GM23338 (cell line): ENCODE measurements around the gene SCN9A. TPM values are rescaled to one million over a fixed set of nuclear protein-coding genes. Genes with fewer than 3 reads are reported as not detected.

Experiments
- ATAC-seq: fragments of 200-7000 bp; cut with Tn5 transposase; 3 replicates; pipeline ENCODE4 v1.9.1; 2020
- DNase-seq: peaks from one replicate; pipeline ENCODE4 v3.0.0-alpha.2; 2015; ENCODE audit warnings: low spot score
- H2AFZ ChIP-seq: fragments of 200-600 bp; sonication (generic); 2 replicates; pipeline ENCODE4 v1.8.0; 2016; ENCODE audit warnings: antibody characterized with exemption, mild to moderate bottlenecking, moderate library complexity
- H3F3A ChIP-seq: fragments of 200-600 bp; sonication (generic); replicated peaks from 2 replicates; pipeline ENCODE4 v1.8.0; 2017; ENCODE audit warnings: antibody characterized with exemption, mixed run types, low read depth
- H3K27ac ChIP-seq: fragments of 200-600 bp; sonication (generic); 2 replicates; pipeline ENCODE4 v1.6.1; 2016; ENCODE audit warnings: low read depth
- H3K27me3 ChIP-seq: fragments of 200-600 bp; sonication (generic); 2 replicates; pipeline ENCODE4 v1.8.0; 2016; ENCODE audit warnings: mild to moderate bottlenecking, mixed run types, moderate library complexity; ENCODE audit not compliant: insufficient read depth
- H3K36me3 ChIP-seq: fragments of 200-600 bp; sonication (generic); 2 replicates; pipeline ENCODE4 v1.8.0; 2016; ENCODE audit warnings: mild to moderate bottlenecking; ENCODE audit not compliant: insufficient read depth
- H3K4me1 ChIP-seq: fragments of 200-600 bp; sonication (generic); 2 replicates; pipeline ENCODE4 v1.8.0; 2016; ENCODE audit warnings: mild to moderate bottlenecking, moderate library complexity; ENCODE audit not compliant: insufficient read depth
- H3K4me2 ChIP-seq: fragments of 200-600 bp; sonication (generic); 2 replicates; pipeline ENCODE4 v1.7.1; 2017; ENCODE audit warnings: mixed run types
- H3K4me3 ChIP-seq: fragments of 200-600 bp; sonication (generic); 2 replicates; pipeline ENCODE4 v1.6.1; 2016; ENCODE audit warnings: mixed run types
- H3K79me2 ChIP-seq: fragments of 200-600 bp; sonication (generic); replicated peaks from 2 replicates; pipeline ENCODE4 v1.8.0; 2017; ENCODE audit warnings: mild to moderate bottlenecking; ENCODE audit not compliant: insufficient read depth
- H3K9me2 ChIP-seq: fragments of 200-600 bp; sonication (generic); 2 replicates; pipeline ENCODE4 v1.8.0; 2017; ENCODE audit not compliant: insufficient read depth
- H4K20me1 ChIP-seq: fragments of 200-600 bp; sonication (generic); replicated peaks from 2 replicates; pipeline ENCODE4 v1.8.0; 2017; ENCODE audit warnings: mild to moderate bottlenecking; ENCODE audit not compliant: insufficient read depth
- H3K27ac Mint-ChIP-seq: 2 replicates; pipeline ENCODE4 v1.8.0; 2020; ENCODE audit warnings: inconsistent platforms, mild to moderate bottlenecking, moderate library complexity, mixed read lengths
- H3K27me3 Mint-ChIP-seq: 3 replicates; pipeline ENCODE4 v1.8.0; 2022; ENCODE audit warnings: low read depth, mild to moderate bottlenecking, moderate library complexity, mixed read lengths, inconsistent platforms; ENCODE audit not compliant: insufficient read depth, poor library complexity
- H3K36me3 Mint-ChIP-seq: 3 replicates; pipeline ENCODE4 v1.8.0; 2021; ENCODE audit warnings: low read depth, mild to moderate bottlenecking, inconsistent platforms, moderate library complexity, mixed read lengths
- H3K4me1 Mint-ChIP-seq: 3 replicates; pipeline ENCODE4 v1.8.0; 2020; ENCODE audit warnings: mild to moderate bottlenecking, inconsistent platforms, mixed read lengths
- H3K4me3 Mint-ChIP-seq: 3 replicates; pipeline ENCODE4 v1.8.0; 2021; ENCODE audit warnings: moderate library complexity, mild to moderate bottlenecking, inconsistent platforms, mixed read lengths
- H3K9me3 Mint-ChIP-seq: 3 replicates; pipeline ENCODE4 v1.8.0; 2020; ENCODE audit warnings: moderate library complexity, mild to moderate bottlenecking, inconsistent platforms, mixed read lengths
- CTCF ChIP-seq, 2 experiments: fragments of 200-600 bp in 1 of 2; sonication (generic) in 1 of 2; conservative IDR thresholded peaks; 2 replicates each; pipeline versions ENCODE4 v1.5.1 to v1.6.1; 2016 to 2017; ENCODE audit warnings: antibody characterized with exemption in 2 of 2, low read depth in 2 of 2, mild to moderate bottlenecking in 2 of 2, moderate library complexity in 1 of 2
- EZH2 ChIP-seq: fragments of 200-600 bp; sonication (generic); IDR thresholded peaks from one replicate; pipeline ENCODE4 v1.8.0; 2017; ENCODE audit warnings: antibody characterized with exemption, mild to moderate bottlenecking, low read depth; ENCODE audit not compliant: unreplicated experiment
- POLR2AphosphoS5 ChIP-seq: IDR thresholded peaks from 2 replicates; pipeline ENCODE4 v1.6.1; 2016; ENCODE audit warnings: antibody characterized with exemption, low read depth
- ZNF114 ChIP-seq: fragments of 250-450 bp; sonication (Bioruptor Pico); IDR thresholded peaks from 2 replicates; pipeline ENCODE4 v1.5.0; 2020; ENCODE audit warnings: mild to moderate bottlenecking, moderate library complexity
- ZNF462 ChIP-seq: fragments of 250-450 bp; sonication (Bioruptor Pico); IDR thresholded peaks from 2 replicates; pipeline ENCODE4 v1.5.0; 2020; ENCODE audit warnings: mild to moderate bottlenecking, moderate library complexity
- polyA plus RNA-seq: library from polyadenylated mRNA; unstranded; fragments of >200 nt; fragmentation: Nextera tagmentation; extraction: Ambion mirVana; gene quantifications from 2 replicates; pipeline ENCODE4 v1.2.1, GENCODE V29; 2016
- total RNA-seq: library from RNA; depleted of rRNA; stranded (reverse); fragments of >200 nt; shearing (Covaris generic); gene quantifications from 2 replicates; pipeline ENCODE4 v1.2.3, GENCODE V29; 2014

SCN9A gene
- total and polyA plus RNA-seq, 2 experiments from 2014 or later: 8.8 to 9.5 TPM

GRCh38 chr2:166376488-166376828, 714 bp upstream of the SCN9A start:
- Histone ChIP-seq H2AFZ (peak overlapping the region; percentile 94), H4K20me1 (no peaks in the 10 kb centered on the region), H3K4me1 (peaks cover 31% of the 10 kb centered on the region), H3K36me3 (no peaks in the 10 kb centered on the region), H3K79me2 (no peaks in the 10 kb centered on the region), H3K4me2 (peak overlapping the region; percentile 72), H3K9me2 (no peaks in the 10 kb centered on the region), H3F3A (no peaks in the 10 kb centered on the region), H3K27ac (peak overlapping the region; percentile 56), H3K4me3 (peak overlapping the region; percentile 88), H3K27me3 (no peaks in the 10 kb centered on the region)
- 0 out of 2 replicates have a peak overlapping the region, but pooled peaks have one; percentile 87 for H3K27ac Mint-ChIP-seq
- peaks cover 3% of the 10 kb centered on the region for H3K27me3 Mint-ChIP-seq
- peak overlapping the region; percentile 89 for H3K4me3 Mint-ChIP-seq
- ATAC-seq (no peak), DNase-seq (no peak)
- peaks cover 38% of the 10 kb centered on the region for H3K4me1 Mint-ChIP-seq
- no peaks in the 10 kb centered on the region for H3K36me3 Mint-ChIP-seq
- TF ChIP-seq POLR2AphosphoS5: no peak
- no peak for TF ChIP-seq ZNF462 (CRISPR knock-in tag)
- no peak for TF ChIP-seq EZH2
- no peaks in the 10 kb centered on the region for H3K9me3 Mint-ChIP-seq

GRCh38 chr2:166375195-166375735, 479 bp downstream of the SCN9A start:
- Histone ChIP-seq H3K27ac (no peak overlapping the region), H3K9me2 (no peaks in the 10 kb centered on the region), H3K36me3 (no peaks in the 10 kb centered on the region), H3K4me2 (peak overlapping the region; percentile 72), H3K79me2 (no peaks in the 10 kb centered on the region), H3K4me1 (peaks cover 31% of the 10 kb centered on the region), H3K4me3 (peak overlapping the region; percentile 88), H2AFZ (peak overlapping the region; percentile 92), H3F3A (no peaks in the 10 kb centered on the region), H4K20me1 (no peaks in the 10 kb centered on the region), H3K27me3 (no peaks in the 10 kb centered on the region)
- Mint-ChIP-seq H3K36me3 (no peaks in the 10 kb centered on the region), H3K9me3 (no peaks in the 10 kb centered on the region), H3K27me3 (peaks cover 3% of the 10 kb centered on the region), H3K4me1 (peaks cover 43% of the 10 kb centered on the region), H3K4me3 (peak overlapping the region; percentile 89), H3K27ac (no peak overlapping the region)
- peak; percentile 32 for DNase-seq
- ATAC-seq: peak; percentile 4; the same call in 1 of the 3 replicates
- TF ChIP-seq ZNF114 (CRISPR knock-in tag): no peak
- peak in 1 of 2 experiments; percentile 0; a peak in 1 of 4 replicates for TF ChIP-seq CTCF (conservative IDR thresholded peaks at IDR 0.05; ENCODE audit: low read depth in 2 of 2)
